Activated CD4-positive, alpha-beta memory T cell treated with anti-CD3 and anti-CD28 coated beads, Interleukin-2, amount 10 ng/mL, durations not matched to agents 7 days and 5 days (primary cell): Measurements from ENCODE around the gene SAMD13. TPM values are rescaled to one million over a fixed set of nuclear protein-coding genes. Genes with fewer than 3 reads are reported as not detected.

ENCODE experiments used
- total RNA-seq, 2 experiments: library from RNA; stranded (reverse); gene quantifications; one replicate each; pipeline ENCODE4 v1.2.3, GENCODE V29; 2021

SAMD13 gene
- total RNA-seq, 2 experiments from 2014 or later, result 0.28 TPM; not detected in 1

Other genes with a start within 250 kb of the SAMD13 start
- gene PRKACB, start 157.4 kb upstream of the SAMD13 start, total RNA-seq, result 10 to 100 TPM; 74.7 to 77.4 TPM
- not detected for gene DNASE2B, start 96.8 kb downstream of the SAMD13 start, total RNA-seq
- 10 to 100 TPM; 37.8 to 39.7 TPM for gene RPF1, start 177.6 kb downstream of the SAMD13 start, total RNA-seq
- gene SPATA1, start 204.7 kb downstream of the SAMD13 start, total RNA-seq, result 1 to 10 TPM; 4.0 to 4.7 TPM
- 100 to 1,000 TPM; 122 to 127 TPM for gene GNG5, start 204.9 kb downstream of the SAMD13 start, total RNA-seq